ENCODE results near the gene RENBP.

Gene RENBP

GRCh38 chrX:153900831-153901752 lies 43.4 kb downstream of the RENBP start:
- DNase-seq (ENCODE audit: low read depth in 1 of 2, low spot score in 1 of 2) = peak in 1 of 2 donors; percentile 32

GRCh38 chrX:153897899-153898298 lies 46.5 kb downstream of the RENBP start:
- DNase-seq (ENCODE audit: low read depth in 1 of 2, low spot score in 1 of 2) = no peak

GRCh38 chrX:153889123-153889522 lies 55.3 kb downstream of the RENBP start:
- DNase-seq (ENCODE audit: low read depth in 1 of 2, low spot score in 1 of 2) = no peak

- DNase-seq (ENCODE audit: low read depth in 1 of 2, low spot score in 1 of 2) = no peak
These were observed 56.1 kb downstream of the RENBP start for GRCh38 chrX:153888344-153888743.

GRCh38 chrX:153887385-153887784 lies 57.1 kb downstream of the RENBP start:
- no peak for DNase-seq (ENCODE audit: low read depth in 1 of 2, low spot score in 1 of 2)

- DNase-seq (ENCODE audit: low read depth in 1 of 2, low spot score in 1 of 2) = no peak
These were observed 57.5 kb downstream of the RENBP start for GRCh38 chrX:153886915-153887314.

GRCh38 chrX:153885968-153886903 lies 58.2 kb downstream of the RENBP start, which contains the start of gene L1CAM:
TSS of gene L1CAM (minus strand) at chrX:153886173. CDS start at chrX:153875836, 10,337 bp downstream.
- DNase-seq (ENCODE audit: low read depth in 1 of 2, low spot score in 1 of 2) = no peak
